GM13977 (cell line): ENCODE measurements around the gene PRDX2.

ENCODE experiments used
- DNase-seq: peaks from one replicate; pipeline ENCODE4 v3.0.0; 2012; ENCODE audit warnings: low spot score
- in situ Hi-C: fragments of 300-500 bp; cut with MboI; formaldehyde crosslinking; loops from one replicate; pipeline ENCODE4 v1.12.0; 2022; ENCODE audit warnings: low sequenced_read_pairs, low pct_unique_long_range_greater_than_20kb, mixed read lengths, inconsistent platforms; ENCODE audit not compliant: unreplicated experiment
- TF ChIP-seq, protein P1 (sequence below): IDR thresholded peaks from 2 replicates; pipeline ENCODE4 v1.5.1; 2012; ENCODE audit warnings: mild to moderate bottlenecking, control low read depth; ENCODE audit not compliant: insufficient read depth; ENCODE audit errors: extremely low read depth, missing control alignments

The PRDX2 gene

DNA sequence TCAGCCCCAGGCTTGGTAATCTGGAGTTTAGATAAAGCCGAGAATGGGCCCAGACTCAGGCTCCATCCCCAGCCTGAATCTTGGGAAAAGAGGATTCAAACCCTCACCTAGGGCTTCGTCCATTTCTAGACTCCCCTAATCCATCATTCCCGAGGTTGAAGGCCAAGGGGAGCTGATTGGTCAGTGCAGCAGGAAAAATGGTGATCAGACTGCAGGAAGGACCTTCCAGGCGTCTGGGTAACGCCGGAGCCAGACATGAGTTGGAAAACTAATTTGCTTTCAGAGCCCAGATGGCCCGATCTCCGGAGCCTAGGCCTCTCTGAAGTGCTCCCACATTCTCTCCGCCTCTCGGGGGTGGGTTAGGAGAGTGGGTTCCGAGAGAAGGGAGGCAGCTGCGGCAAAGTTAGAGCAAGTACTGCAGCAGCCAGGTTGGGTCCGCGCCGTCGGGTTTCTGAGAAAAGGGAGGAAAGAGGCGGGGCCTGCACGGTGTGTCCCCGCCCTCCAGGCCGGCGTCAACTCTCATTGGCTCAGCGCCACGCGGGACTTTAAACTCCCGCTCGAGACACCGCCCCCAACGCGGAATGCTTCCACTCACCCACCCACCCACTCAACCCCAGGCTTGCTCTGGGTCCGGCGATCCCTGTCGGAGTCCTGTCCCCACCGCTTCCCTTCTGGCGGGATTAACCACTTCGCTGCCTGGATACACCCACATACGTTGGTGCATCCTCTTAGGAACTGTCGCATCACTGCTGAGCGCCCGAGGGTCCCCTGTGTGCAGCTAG lies 33.6 kb upstream of the PRDX2 start:
- DNase-seq, result no peak
- in situ Hi-C loops, result no loop called here
- TF ChIP-seq, protein P1, sequence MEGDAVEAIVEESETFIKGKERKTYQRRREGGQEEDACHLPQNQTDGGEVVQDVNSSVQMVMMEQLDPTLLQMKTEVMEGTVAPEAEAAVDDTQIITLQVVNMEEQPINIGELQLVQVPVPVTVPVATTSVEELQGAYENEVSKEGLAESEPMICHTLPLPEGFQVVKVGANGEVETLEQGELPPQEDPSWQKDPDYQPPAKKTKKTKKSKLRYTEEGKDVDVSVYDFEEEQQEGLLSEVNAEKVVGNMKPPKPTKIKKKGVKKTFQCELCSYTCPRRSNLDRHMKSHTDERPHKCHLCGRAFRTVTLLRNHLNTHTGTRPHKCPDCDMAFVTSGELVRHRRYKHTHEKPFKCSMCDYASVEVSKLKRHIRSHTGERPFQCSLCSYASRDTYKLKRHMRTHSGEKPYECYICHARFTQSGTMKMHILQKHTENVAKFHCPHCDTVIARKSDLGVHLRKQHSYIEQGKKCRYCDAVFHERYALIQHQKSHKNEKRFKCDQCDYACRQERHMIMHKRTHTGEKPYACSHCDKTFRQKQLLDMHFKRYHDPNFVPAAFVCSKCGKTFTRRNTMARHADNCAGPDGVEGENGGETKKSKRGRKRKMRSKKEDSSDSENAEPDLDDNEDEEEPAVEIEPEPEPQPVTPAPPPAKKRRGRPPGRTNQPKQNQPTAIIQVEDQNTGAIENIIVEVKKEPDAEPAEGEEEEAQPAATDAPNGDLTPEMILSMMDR, result no peak

GRCh38 chr19:12834566-12834943 lies 33.0 kb upstream of the PRDX2 start, which contains the start of gene RTBDN:
RTBDN (minus strand) TSS chr19:12834579; CDS start chr19:12829979, 4,600 bp downstream.
- in situ Hi-C loops, result no loop called here
- TF ChIP-seq, protein P1, result no peak
- DNase-seq, result no peak

- in situ Hi-C loops, result no loop called here
- TF ChIP-seq, protein P1, result no peak
- DNase-seq, result peak; percentile 82
Observed at GRCh38 chr19:12833738-12834565, 32.4 kb upstream of the PRDX2 start.

DNA sequence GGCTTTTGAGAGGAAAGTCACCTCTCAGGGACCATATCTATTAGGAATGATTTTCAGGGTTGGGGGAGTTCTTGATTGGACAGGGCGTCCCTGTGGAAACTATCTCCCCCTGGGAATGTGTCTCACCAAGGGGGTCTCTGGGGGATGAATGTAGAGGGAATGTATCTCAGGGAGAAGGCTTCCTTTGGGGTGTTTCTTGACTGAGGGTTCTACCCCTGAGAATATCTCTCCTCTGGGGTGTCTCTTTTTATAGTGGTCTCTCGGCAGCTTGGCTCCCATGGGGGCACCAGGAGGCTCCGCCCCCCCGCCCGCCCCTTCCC lies 31.8 kb upstream of the PRDX2 start:
- in situ Hi-C loops, result no loop called here
- DNase-seq, result no peak
- TF ChIP-seq, protein P1, result no peak

GRCh38 chr19:12828494-12828893 lies 26.9 kb upstream of the PRDX2 start:
- in situ Hi-C loops, result no loop called here
- DNase-seq, result peak; percentile 71
- TF ChIP-seq, protein P1, result no peak

- in situ Hi-C loops, result no loop called here
- no peak for DNase-seq
- TF ChIP-seq, protein P1, result peak; percentile 37
Observed at GRCh38 chr19:12825254-12826131, 23.9 kb upstream of the PRDX2 start.
